Left ventricle myocardium inferior (tissue), 1 donor: ENCODE data around the gene SEC63. TPM values are rescaled to one million over a fixed set of nuclear protein-coding genes. Genes with fewer than 3 reads are reported as not detected.
A peak's percentile ranks its signal among the peaks of the same experiment; 100 is the strongest.

Source experiments
- DNase-seq: peaks from one replicate; pipeline ENCODE4 v3.0.0-alpha.2; 2020
- H3K27ac ChIP-seq: fragments of 200-600 bp; replicated peaks from 2 replicates; pipeline ENCODE4 v1.8.0; 2021
- H3K27me3 ChIP-seq: fragments of 200-600 bp; 2 replicates; pipeline ENCODE4 v1.8.0; 2021; ENCODE audit warnings: low read depth
- H3K36me3 ChIP-seq: fragments of 200-600 bp; 2 replicates; pipeline ENCODE4 v1.8.0; 2021
- H3K4me1 ChIP-seq: fragments of 200-600 bp; 2 replicates; pipeline ENCODE4 v1.8.0; 2021
- H3K4me3 ChIP-seq: fragments of 200-600 bp; 2 replicates; pipeline ENCODE4 v1.8.0; 2021; ENCODE audit warnings: mild to moderate bottlenecking, moderate library complexity
- H3K9me3 ChIP-seq: fragments of 200-600 bp; replicated peaks from 2 replicates; pipeline ENCODE4 v1.8.0; 2021
- intact Hi-C: fragments of 100-400 bp; cut with micrococcal nuclease; formaldehyde crosslinking; loops from one replicate; pipeline ENCODE4 v1.11.0; 2022
- total RNA-seq: library from RNA; stranded (reverse); fragmentation: NEBNext Ultra II Directional; extraction: Animal tissue kit (Norgen Biotek cat#: 25700); gene quantifications from one replicate; pipeline ENCODE4 v1.2.1, GENCODE V29; 2021
- TF ChIP-seq, protein P1 (sequence below): fragments of 200-600 bp; IDR thresholded peaks from 2 replicates; pipeline ENCODE4 v1.8.0; 2021; ENCODE audit warnings: antibody characterized with exemption, mild to moderate bottlenecking, borderline replicate concordance
- donor health status: DM: no; HTN: yes; CAD: no; lungs with severe emphysema.

Gene SEC63
- total RNA-seq, 1 donor from 2014 or later: 55.0 TPM

DNA sequence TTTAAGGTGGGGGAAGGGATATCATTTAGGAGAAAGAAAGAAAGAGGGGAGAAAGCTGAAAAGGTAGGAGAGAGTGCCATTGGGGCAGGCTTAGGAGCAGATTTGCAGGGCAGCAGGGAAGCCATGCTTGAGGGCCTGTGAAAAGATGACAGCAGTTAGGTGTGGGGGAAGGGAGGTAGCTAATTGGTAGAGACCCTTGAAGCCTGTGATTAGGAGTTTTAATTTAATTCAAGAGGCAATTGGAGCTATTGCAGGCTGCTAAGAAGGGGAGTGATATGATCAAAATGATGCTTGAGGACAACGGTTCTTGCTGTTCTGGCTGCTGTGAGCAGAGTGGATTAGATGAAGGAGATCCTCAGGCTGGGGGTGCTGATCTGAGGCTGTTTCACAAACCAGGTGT is 24.5 kb upstream of the SEC63 start:
- Histone ChIP-seq H3K4me3 (no peak overlapping the region), H3K4me1 (no peaks in the 10 kb centered on the region), H3K27ac (no peak overlapping the region), H3K9me3 (no peaks in the 10 kb centered on the region), H3K36me3 (no peaks in the 10 kb centered on the region), H3K27me3 (peaks cover 5% of the 10 kb centered on the region)
- intact Hi-C loops: no loop called here
- TF ChIP-seq, protein P1, sequence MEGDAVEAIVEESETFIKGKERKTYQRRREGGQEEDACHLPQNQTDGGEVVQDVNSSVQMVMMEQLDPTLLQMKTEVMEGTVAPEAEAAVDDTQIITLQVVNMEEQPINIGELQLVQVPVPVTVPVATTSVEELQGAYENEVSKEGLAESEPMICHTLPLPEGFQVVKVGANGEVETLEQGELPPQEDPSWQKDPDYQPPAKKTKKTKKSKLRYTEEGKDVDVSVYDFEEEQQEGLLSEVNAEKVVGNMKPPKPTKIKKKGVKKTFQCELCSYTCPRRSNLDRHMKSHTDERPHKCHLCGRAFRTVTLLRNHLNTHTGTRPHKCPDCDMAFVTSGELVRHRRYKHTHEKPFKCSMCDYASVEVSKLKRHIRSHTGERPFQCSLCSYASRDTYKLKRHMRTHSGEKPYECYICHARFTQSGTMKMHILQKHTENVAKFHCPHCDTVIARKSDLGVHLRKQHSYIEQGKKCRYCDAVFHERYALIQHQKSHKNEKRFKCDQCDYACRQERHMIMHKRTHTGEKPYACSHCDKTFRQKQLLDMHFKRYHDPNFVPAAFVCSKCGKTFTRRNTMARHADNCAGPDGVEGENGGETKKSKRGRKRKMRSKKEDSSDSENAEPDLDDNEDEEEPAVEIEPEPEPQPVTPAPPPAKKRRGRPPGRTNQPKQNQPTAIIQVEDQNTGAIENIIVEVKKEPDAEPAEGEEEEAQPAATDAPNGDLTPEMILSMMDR: no peak
- DNase-seq: no peak

DNA sequence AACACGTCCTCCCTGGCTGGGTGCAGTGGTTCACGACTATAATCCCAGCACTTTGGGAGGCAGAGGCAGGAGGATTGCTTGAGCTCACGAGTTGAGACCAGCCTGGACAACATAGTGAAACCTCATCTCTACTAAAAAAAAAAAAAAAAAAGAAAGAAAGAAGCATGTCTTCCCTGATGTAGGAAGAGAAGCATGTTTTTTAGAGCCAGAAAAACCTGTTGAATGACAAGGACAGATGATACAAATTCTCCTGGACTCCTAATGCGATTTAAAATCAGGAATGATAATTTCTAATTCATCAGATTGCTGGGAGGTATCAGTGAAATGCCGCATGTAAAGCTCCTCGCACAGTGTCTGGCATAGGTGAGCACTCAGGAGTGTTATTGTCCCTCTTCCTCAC is 23.7 kb upstream of the SEC63 start:
- H3K36me3 ChIP-seq: no peaks in the 10 kb centered on the region
- no peak for DNase-seq
- H3K4me1 ChIP-seq: no peaks in the 10 kb centered on the region
- intact Hi-C loops: no loop called here
- no peak overlapping the region for H3K27ac ChIP-seq
- no peaks in the 10 kb centered on the region for H3K9me3 ChIP-seq
- peaks cover 5% of the 10 kb centered on the region for H3K27me3 ChIP-seq
- H3K4me3 ChIP-seq: no peak overlapping the region
- TF ChIP-seq, protein P1: no peak

DNA sequence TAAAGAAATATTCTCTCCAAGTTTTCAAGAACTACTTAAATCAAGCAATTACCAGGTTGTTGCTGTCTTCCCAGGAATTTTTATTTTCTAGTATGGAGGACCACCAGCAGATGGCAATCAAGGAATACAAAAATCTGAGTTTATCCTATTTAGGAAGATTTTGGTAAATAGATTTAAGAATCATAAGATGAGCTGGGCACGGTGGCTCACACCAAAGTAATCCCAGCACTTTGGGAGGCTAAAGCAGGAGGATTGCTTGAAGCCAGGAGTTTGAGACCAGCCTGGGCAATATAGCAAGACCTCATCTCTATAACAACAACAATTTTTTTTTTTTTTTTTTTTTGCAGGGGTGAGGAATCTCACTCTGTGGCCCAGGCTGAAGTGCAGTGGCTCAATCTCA is 19.3 kb upstream of the SEC63 start:
- no peaks in the 10 kb centered on the region for H3K9me3 ChIP-seq
- H3K27ac ChIP-seq: no peak overlapping the region
- no peaks in the 10 kb centered on the region for H3K4me1 ChIP-seq
- no peak overlapping the region for H3K4me3 ChIP-seq
- DNase-seq: no peak
- peaks cover 5% of the 10 kb centered on the region for H3K27me3 ChIP-seq
- no peaks in the 10 kb centered on the region for H3K36me3 ChIP-seq
- intact Hi-C loops: loop anchor here (10.0 kb wide), 1 partner anchor 548 kb away; no protein-coding TSS in a partner anchor
- TF ChIP-seq, protein P1: peak; percentile 46

DNA sequence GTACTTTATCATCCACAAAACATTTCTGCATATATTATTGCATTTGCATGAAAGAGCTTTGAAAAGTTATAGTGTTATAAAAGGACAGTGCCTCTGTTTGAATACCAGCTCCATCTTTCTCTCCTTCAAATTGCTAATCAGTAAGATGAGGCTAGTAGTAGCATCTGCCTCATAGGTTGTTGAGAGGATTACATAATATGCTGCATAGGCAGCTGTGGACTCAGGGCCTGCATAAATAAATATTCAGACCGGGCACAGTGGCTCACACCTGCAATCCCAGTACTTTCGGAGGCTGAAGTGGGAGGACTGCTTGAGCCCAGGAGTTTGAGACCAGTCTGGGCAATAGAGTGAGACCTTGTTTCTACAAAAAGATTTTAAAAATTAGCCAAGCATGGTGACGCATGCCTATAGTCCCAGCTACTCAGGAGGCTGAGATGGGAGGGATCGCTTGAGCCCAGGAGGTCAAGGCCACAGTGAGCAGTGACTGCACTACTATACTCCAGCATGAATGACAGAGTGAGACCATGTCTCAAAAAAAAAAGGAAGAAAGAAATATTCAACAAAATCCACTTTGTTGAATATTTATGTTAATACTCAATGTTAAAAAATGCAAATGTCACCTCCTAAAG is 18.3 kb upstream of the SEC63 start:
- Histone ChIP-seq H3K9me3 (no peaks in the 10 kb centered on the region), H3K4me1 (no peaks in the 10 kb centered on the region), H3K27ac (no peak overlapping the region), H3K4me3 (no peak overlapping the region), H3K36me3 (no peaks in the 10 kb centered on the region), H3K27me3 (no peaks in the 10 kb centered on the region)
- TF ChIP-seq, protein P1: no peak
- intact Hi-C loops: loop anchor here (10.0 kb wide), 1 partner anchor 549 kb away; no protein-coding TSS in a partner anchor
- DNase-seq: no peak

DNA sequence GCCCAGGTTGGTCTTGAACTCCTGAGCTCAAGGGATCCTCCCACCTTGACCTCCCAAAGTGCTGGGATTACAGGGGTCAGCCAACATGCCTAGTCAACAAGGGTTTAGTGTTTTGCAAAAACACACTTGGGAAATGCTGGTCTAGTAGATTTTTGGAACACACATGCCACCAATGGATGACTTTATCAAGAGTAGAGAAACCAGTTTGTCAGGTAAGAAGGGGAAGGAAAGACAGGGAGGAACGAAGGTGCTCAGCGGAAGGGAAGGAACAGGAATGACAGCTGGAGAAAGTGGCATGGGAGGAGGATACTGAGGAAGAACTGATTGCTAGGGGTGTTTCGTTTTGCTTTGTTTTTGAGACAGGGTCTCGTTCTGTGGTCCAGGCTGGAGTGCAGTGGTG is 15.6 kb upstream of the SEC63 start:
- TF ChIP-seq, protein P1: no peak
- Histone ChIP-seq H3K27me3 (no peaks in the 10 kb centered on the region), H3K4me3 (no peak overlapping the region), H3K27ac (no peak overlapping the region), H3K4me1 (no peaks in the 10 kb centered on the region), H3K36me3 (no peaks in the 10 kb centered on the region), H3K9me3 (no peaks in the 10 kb centered on the region)
- intact Hi-C loops: loop anchor here (10.0 kb wide), 1 partner anchor 551 kb away; no protein-coding TSS in a partner anchor
- DNase-seq: no peak
